Fibroblast of skin of left biceps (primary cell): ENCODE data around the gene PRDM16.

Experiments used
- DNase-seq, 2 experiments: peaks; one replicate each; pipeline ENCODE4 v3.0.0-alpha.2; 2013; ENCODE audit warnings: low read depth in 2 of 2

The PRDM16 gene

GRCh38 chr1:3352952-3353331 is 283.9 kb downstream of the PRDM16 start:
- no peak for DNase-seq

- no peak for DNase-seq
Measured at GRCh38 chr1:3353876-3354275, 284.9 kb downstream of the PRDM16 start.

- DNase-seq = no peak
Measured at GRCh38 chr1:3355089-3355488, 286.1 kb downstream of the PRDM16 start.

- no peak for DNase-seq
Measured at GRCh38 chr1:3355894-3356826, 287.2 kb downstream of the PRDM16 start.

GRCh38 chr1:3356827-3357460 is 287.9 kb downstream of the PRDM16 start:
- DNase-seq = no peak

GRCh38 chr1:3357526-3358297 is 288.7 kb downstream of the PRDM16 start:
- DNase-seq = no peak

- DNase-seq = no peak
Measured at GRCh38 chr1:3359351-3359750, 290.3 kb downstream of the PRDM16 start.

- no peak for DNase-seq
Measured at GRCh38 chr1:3359756-3360440, 290.9 kb downstream of the PRDM16 start.

GRCh38 chr1:3360646-3361257 is 291.7 kb downstream of the PRDM16 start:
- DNase-seq = no peak

GRCh38 chr1:3363023-3363422 is 294.0 kb downstream of the PRDM16 start:
- no peak for DNase-seq

GRCh38 chr1:3363756-3364155 is 294.8 kb downstream of the PRDM16 start:
- DNase-seq = no peak

GRCh38 chr1:3364551-3364950 is 295.5 kb downstream of the PRDM16 start:
- DNase-seq = no peak

- DNase-seq = no peak
Measured at GRCh38 chr1:3364983-3365382, 296.0 kb downstream of the PRDM16 start.

GRCh38 chr1:3365523-3366125 is 296.6 kb downstream of the PRDM16 start:
- DNase-seq = no peak

GRCh38 chr1:3366126-3367051 is 297.4 kb downstream of the PRDM16 start:
- DNase-seq = no peak

- no peak for DNase-seq
Measured at GRCh38 chr1:3367376-3367775, 298.4 kb downstream of the PRDM16 start.

GRCh38 chr1:3368059-3368458 is 299.1 kb downstream of the PRDM16 start:
- no peak for DNase-seq

GRCh38 chr1:3368711-3369445 is 299.9 kb downstream of the PRDM16 start:
- DNase-seq = peak; percentile 19 to 23

GRCh38 chr1:3369446-3370076 is 300.6 kb downstream of the PRDM16 start:
- DNase-seq = peak; percentile 73 to 76
